ENCODE measurements around the gene NLGN1.

- no peak for TF ChIP-seq POLR2AphosphoS5 (IDR thresholded peaks at IDR 0.05)
- TF ChIP-seq EP300 (IDR thresholded peaks at IDR 0.05), result no peak
- no peak for TF ChIP-seq CTCF (IDR thresholded peaks at IDR 0.05)
These were observed 338.3 kb downstream of the NLGN1 start for GRCh38 chr3:173735841-173736240.
